HCT116 (cell line): Measurements from ENCODE around the gene TTC12. TPM values are rescaled to one million over a fixed set of nuclear protein-coding genes. Genes with fewer than 3 reads are reported as not detected.

ENCODE experiments used
- ATAC-seq: fragments of 200-7000 bp; cut with Tn5 transposase; 2 replicates; pipeline ENCODE4 v1.9.1; 2020; ENCODE audit warnings: mild to moderate bottlenecking, moderate library complexity
- BruUV-seq: library from RNA; stranded (reverse); fragments of 400-500 nt; replicated peaks from 2 replicates; lab custom pipeline; 2021; lab: Mats Ljungman, UMichigan
- CTCF ChIA-PET: fragments of 300-600 bp; sonication (Branson Sonifier 250); formaldehyde crosslinking; loops from one replicate; lab custom pipeline; 2021; ENCODE audit warnings: antibody characterized with exemption; lab: Charles Lee
- POLR2A ChIA-PET: fragments of 300-600, 350-600 bp; sonication (Branson Sonifier 250); formaldehyde crosslinking; loops from one replicate; lab custom pipeline; 2021; ENCODE audit warnings: antibody characterized with exemption; lab: Charles Lee
- RAD21 ChIA-PET, 2 experiments: fragments of 300-600 bp; sonication (Branson Sonifier 250); formaldehyde crosslinking; loops; one replicate each; lab custom pipeline; 2023; ENCODE audit warnings: low total read pairs in 2 of 2; ENCODE audit not compliant: uncharacterized antibody in 2 of 2, unreplicated experiment in 2 of 2, low non-redundant PET in 1 of 2; lab: Charles Lee
- DNase-seq: peaks from one replicate; pipeline ENCODE4 v3.0.0-alpha.2; 2010; ENCODE audit warnings: low read depth, low spot score
- H2AFZ ChIP-seq: fragments of 200-600 bp; shearing (Covaris generic), sonication (generic); 2 replicates; pipeline ENCODE4 v1.6.1; 2017; ENCODE audit warnings: low read depth, mixed run types, mixed read lengths, antibody characterized with exemption, low read length; ENCODE audit not compliant: poor library complexity, severe bottlenecking
- H3K27ac ChIP-seq: 2 replicates; pipeline ENCODE4 v1.5.1; 2012; ENCODE audit warnings: low read depth, low read length
- H3K27me3 ChIP-seq: fragments of 200-600 bp; sonication (generic); 2 replicates; pipeline ENCODE4 v1.6.1; 2016; ENCODE audit warnings: mixed run types, low read length, mixed read lengths; ENCODE audit not compliant: insufficient read depth
- H3K36me3 ChIP-seq, 2 experiments: fragments of 200-500 bp in 1 of 2; fragments of 200-600 bp in 1 of 2; sonication (Bioruptor generic) in 1 of 2; sonication (generic) in 1 of 2; 2 replicates each; pipeline versions ENCODE4 v1.5.1 to v1.6.1; 2014 to 2016; ENCODE audit warnings: low read length in 2 of 2, inconsistent platforms in 1 of 2, mixed read lengths in 1 of 2, mixed run types in 1 of 2; ENCODE audit not compliant: insufficient read depth in 2 of 2, control insufficient read depth in 1 of 2
- H3K4me1 ChIP-seq, 2 experiments: fragments of 200-600 bp in 1 of 2; sonication (generic) in 1 of 2; 2 replicates each; pipeline versions ENCODE4 v1.5.1 to v1.6.1; 2012 to 2017; ENCODE audit warnings: low read length in 2 of 2, inconsistent platforms in 1 of 2, mild to moderate bottlenecking in 1 of 2, mixed read lengths in 1 of 2, mixed run types in 1 of 2, moderate library complexity in 1 of 2; ENCODE audit not compliant: insufficient read depth in 2 of 2, control insufficient read depth in 1 of 2
- H3K4me2 ChIP-seq: fragments of 200-600 bp; sonication (generic); 2 replicates; pipeline ENCODE4 v1.6.1; 2017; ENCODE audit warnings: mixed run types, low read length, mixed read lengths
- H3K4me3 ChIP-seq, 2 experiments: fragments of 200-600 bp in 1 of 2; sonication (generic) in 1 of 2; replicated peaks in 1 of 2; 2 replicates each; pipeline ENCODE4 v1.5.1; 2011 to 2016; ENCODE audit warnings: low read length in 2 of 2, control low read depth in 1 of 2, low read depth in 1 of 2, mild to moderate bottlenecking in 1 of 2, mixed read lengths in 1 of 2, mixed run types in 1 of 2
- H3K79me2 ChIP-seq: fragments of 200-600 bp; sonication (generic); 2 replicates; pipeline ENCODE4 v1.6.1; 2017; ENCODE audit warnings: mild to moderate bottlenecking, mixed run types, low read length, moderate library complexity, mixed read lengths; ENCODE audit not compliant: insufficient read depth
- H3K9ac ChIP-seq: fragments of 200-600 bp; sonication (generic); 2 replicates; pipeline ENCODE4 v1.6.1; 2016; ENCODE audit warnings: low read length, mixed read lengths
- H3K9me2 ChIP-seq: fragments of 200-600 bp; sonication (generic), shearing (Covaris generic); 2 replicates; pipeline ENCODE4 v1.6.1; 2017; ENCODE audit warnings: mixed run types, mild to moderate bottlenecking, moderate library complexity; ENCODE audit not compliant: insufficient read depth
- H3K9me3 ChIP-seq, 2 experiments: fragments of 200-500 bp in 1 of 2; fragments of 200-600 bp in 1 of 2; sonication (Bioruptor generic) in 1 of 2; sonication (generic) in 1 of 2; 2 replicates each; pipeline ENCODE4 v1.6.1; 2014 to 2017; ENCODE audit warnings: low read length in 2 of 2, mixed read lengths in 2 of 2, inconsistent platforms in 1 of 2, low read depth in 1 of 2, mild to moderate bottlenecking in 1 of 2, mixed run types in 1 of 2, moderate library complexity in 1 of 2; ENCODE audit not compliant: control insufficient read depth in 1 of 2, insufficient read depth in 1 of 2
- H4K20me1 ChIP-seq: fragments of 200-600 bp; sonication (generic), shearing (Covaris generic); 2 replicates; pipeline ENCODE4 v1.6.1; 2017; ENCODE audit warnings: mixed run types, mild to moderate bottlenecking, moderate library complexity; ENCODE audit not compliant: insufficient read depth
- CBX3 ChIP-seq: IDR thresholded peaks from 2 replicates; pipeline ENCODE4 v1.6.1; 2012; ENCODE audit warnings: low read depth
- CEBPB ChIP-seq: IDR thresholded peaks from 2 replicates; pipeline ENCODE4 v1.6.1; 2012; ENCODE audit warnings: low read depth
- FOSL1 ChIP-seq: IDR thresholded peaks from 2 replicates; pipeline ENCODE4 v1.6.1; 2012; ENCODE audit warnings: low read depth
- POLR2AphosphoS5 ChIP-seq: IDR thresholded peaks from 2 replicates; pipeline ENCODE4 v1.6.1; 2011; ENCODE audit warnings: mild to moderate bottlenecking, low read depth, low read length, moderate library complexity
- RAD21 ChIP-seq: IDR thresholded peaks from 2 replicates; pipeline ENCODE4 v1.6.1; 2012; ENCODE audit warnings: low read depth, mild to moderate bottlenecking
- SIN3A ChIP-seq: IDR thresholded peaks from 2 replicates; pipeline ENCODE4 v1.6.1; 2012; ENCODE audit warnings: low read depth
- SRF ChIP-seq: IDR thresholded peaks from 2 replicates; pipeline ENCODE4 v1.6.1; 2012; ENCODE audit warnings: low read depth
- TCF7L2 ChIP-seq: IDR thresholded peaks from 2 replicates; pipeline ENCODE4 v1.7.0; 2011; ENCODE audit warnings: borderline replicate concordance, inconsistent platforms; ENCODE audit not compliant: insufficient read depth, insufficient read length; ENCODE audit errors: extremely low read depth
- YY1 ChIP-seq: IDR thresholded peaks from 2 replicates; pipeline ENCODE4 v1.6.1; 2011; ENCODE audit warnings: low read length, low read depth, moderate library complexity, mild to moderate bottlenecking; ENCODE audit not compliant: insufficient replicate concordance; ENCODE audit errors: extremely low read depth
- intact Hi-C: fragments of 100-400 bp; cut with micrococcal nuclease; formaldehyde crosslinking; loops from 2 replicates; pipeline ENCODE4 v1.10.0; 2022
- total RNA-seq: library from RNA; stranded (reverse); gene quantifications from one replicate; pipeline ENCODE4 v1.2.1, GENCODE V29; 2021; ENCODE audit not compliant: unreplicated experiment
- TF ChIP-seq, protein P1 (sequence below): IDR thresholded peaks from 2 replicates; pipeline ENCODE4 v1.6.1; 2012
- TF ChIP-seq, protein P2 (sequence below): IDR thresholded peaks from 2 replicates; pipeline ENCODE4 v1.6.1; 2012
- TF ChIP-seq, protein P3 (sequence below): IDR thresholded peaks from 2 replicates; pipeline ENCODE4 v1.6.1; 2012; ENCODE audit warnings: low read depth
- TF ChIP-seq, protein P4 (sequence below): IDR thresholded peaks from 2 replicates; pipeline ENCODE4 v1.6.1; 2011; ENCODE audit warnings: mild to moderate bottlenecking, low read length, moderate library complexity; ENCODE audit not compliant: insufficient replicate concordance; ENCODE audit errors: extremely low read depth

TTC12 gene
- total RNA-seq, 1 experiment from 2014 or later = 12.6 TPM

- TF ChIP-seq CEBPB (no peak), TCF7L2 (no peak), CBX3 (no peak), SRF (no peak)
Measured at GRCh38 chr11:113393501-113393985, 79.2 kb downstream of the TTC12 start (continued).

DNA sequence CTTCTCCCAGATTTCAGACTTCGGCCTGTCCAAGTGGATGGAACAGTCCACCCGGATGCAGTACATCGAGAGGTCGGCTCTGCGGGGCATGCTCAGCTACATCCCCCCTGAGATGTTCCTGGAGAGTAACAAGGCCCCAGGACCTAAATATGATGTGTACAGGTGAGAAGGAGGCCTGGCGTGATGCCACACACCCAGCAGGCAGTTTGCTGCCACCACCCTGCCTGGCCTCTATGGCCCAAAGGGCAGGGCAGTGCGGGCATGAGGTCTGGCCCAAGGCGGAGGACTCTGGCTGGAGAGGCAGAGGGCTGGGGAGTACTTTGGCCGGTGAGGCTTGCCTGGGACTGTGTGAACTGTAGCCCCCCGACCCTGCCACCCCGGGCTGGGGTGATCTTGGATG lies 80.5 kb downstream of the TTC12 start:
- intact Hi-C loops = no loop called here
- TF ChIP-seq CEBPB (no peak), TCF7L2 (no peak), YY1 (no peak), POLR2AphosphoS5 (no peak), RAD21 (no peak), CBX3 (no peak), SIN3A (no peak), FOSL1 (no peak), SRF (no peak)
- TF ChIP-seq, protein P1, sequence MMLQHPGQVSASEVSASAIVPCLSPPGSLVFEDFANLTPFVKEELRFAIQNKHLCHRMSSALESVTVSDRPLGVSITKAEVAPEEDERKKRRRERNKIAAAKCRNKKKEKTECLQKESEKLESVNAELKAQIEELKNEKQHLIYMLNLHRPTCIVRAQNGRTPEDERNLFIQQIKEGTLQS = no peak
- TF ChIP-seq, protein P2, sequence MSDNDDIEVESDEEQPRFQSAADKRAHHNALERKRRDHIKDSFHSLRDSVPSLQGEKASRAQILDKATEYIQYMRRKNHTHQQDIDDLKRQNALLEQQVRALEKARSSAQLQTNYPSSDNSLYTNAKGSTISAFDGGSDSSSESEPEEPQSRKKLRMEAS = no peak
- TF ChIP-seq, protein P3, sequence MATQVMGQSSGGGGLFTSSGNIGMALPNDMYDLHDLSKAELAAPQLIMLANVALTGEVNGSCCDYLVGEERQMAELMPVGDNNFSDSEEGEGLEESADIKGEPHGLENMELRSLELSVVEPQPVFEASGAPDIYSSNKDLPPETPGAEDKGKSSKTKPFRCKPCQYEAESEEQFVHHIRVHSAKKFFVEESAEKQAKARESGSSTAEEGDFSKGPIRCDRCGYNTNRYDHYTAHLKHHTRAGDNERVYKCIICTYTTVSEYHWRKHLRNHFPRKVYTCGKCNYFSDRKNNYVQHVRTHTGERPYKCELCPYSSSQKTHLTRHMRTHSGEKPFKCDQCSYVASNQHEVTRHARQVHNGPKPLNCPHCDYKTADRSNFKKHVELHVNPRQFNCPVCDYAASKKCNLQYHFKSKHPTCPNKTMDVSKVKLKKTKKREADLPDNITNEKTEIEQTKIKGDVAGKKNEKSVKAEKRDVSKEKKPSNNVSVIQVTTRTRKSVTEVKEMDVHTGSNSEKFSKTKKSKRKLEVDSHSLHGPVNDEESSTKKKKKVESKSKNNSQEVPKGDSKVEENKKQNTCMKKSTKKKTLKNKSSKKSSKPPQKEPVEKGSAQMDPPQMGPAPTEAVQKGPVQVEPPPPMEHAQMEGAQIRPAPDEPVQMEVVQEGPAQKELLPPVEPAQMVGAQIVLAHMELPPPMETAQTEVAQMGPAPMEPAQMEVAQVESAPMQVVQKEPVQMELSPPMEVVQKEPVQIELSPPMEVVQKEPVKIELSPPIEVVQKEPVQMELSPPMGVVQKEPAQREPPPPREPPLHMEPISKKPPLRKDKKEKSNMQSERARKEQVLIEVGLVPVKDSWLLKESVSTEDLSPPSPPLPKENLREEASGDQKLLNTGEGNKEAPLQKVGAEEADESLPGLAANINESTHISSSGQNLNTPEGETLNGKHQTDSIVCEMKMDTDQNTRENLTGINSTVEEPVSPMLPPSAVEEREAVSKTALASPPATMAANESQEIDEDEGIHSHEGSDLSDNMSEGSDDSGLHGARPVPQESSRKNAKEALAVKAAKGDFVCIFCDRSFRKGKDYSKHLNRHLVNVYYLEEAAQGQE = no peak
- TF ChIP-seq, protein P4, sequence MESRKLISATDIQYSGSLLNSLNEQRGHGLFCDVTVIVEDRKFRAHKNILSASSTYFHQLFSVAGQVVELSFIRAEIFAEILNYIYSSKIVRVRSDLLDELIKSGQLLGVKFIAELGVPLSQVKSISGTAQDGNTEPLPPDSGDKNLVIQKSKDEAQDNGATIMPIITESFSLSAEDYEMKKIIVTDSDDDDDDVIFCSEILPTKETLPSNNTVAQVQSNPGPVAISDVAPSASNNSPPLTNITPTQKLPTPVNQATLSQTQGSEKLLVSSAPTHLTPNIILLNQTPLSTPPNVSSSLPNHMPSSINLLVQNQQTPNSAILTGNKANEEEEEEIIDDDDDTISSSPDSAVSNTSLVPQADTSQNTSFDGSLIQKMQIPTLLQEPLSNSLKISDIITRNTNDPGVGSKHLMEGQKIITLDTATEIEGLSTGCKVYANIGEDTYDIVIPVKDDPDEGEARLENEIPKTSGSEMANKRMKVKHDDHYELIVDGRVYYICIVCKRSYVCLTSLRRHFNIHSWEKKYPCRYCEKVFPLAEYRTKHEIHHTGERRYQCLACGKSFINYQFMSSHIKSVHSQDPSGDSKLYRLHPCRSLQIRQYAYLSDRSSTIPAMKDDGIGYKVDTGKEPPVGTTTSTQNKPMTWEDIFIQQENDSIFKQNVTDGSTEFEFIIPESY = no peak
- DNase-seq (no peak), ATAC-seq (no peak)
- Histone ChIP-seq H3K9ac (no peak overlapping the region), H3K4me1 (no peaks in the 10 kb centered on the region), H2AFZ (no peak overlapping the region), H3K4me2 (no peak overlapping the region), H3K27ac (no peak overlapping the region), H3K79me2 (no peaks in the 10 kb centered on the region), H3K9me2 (no peaks in the 10 kb centered on the region), H3K27me3 (peaks cover 15% of the 10 kb centered on the region), H3K36me3 (no peaks in the 10 kb centered on the region), H4K20me1 (no peaks in the 10 kb centered on the region), H3K4me3 (no peak overlapping the region), H3K9me3 (no peaks in the 10 kb centered on the region)
- CTCF ChIA-PET = no interaction called here
- RAD21 ChIA-PET = no interaction called here
- no TSS peak for BruUV-seq
- POLR2A ChIA-PET = no interaction called here
